Liver (tissue), 9 donors: Measurements from ENCODE around the gene TTC12. TPM values are rescaled to one million over a fixed set of nuclear protein-coding genes. Genes with fewer than 3 reads are reported as not detected.

Source experiments
- DNase-seq: peaks from one replicate; pipeline ENCODE4 v3.0.0-alpha.2; 2017; ENCODE audit warnings: low spot score
- H3K27ac ChIP-seq, 2 donors: one replicate each; pipeline ENCODE4 v1.7.0; 2013; ENCODE audit warnings: inconsistent platforms in 2 of 2, low read length in 2 of 2, control low read depth in 1 of 2, low read depth in 1 of 2, mild to moderate bottlenecking in 1 of 2
- H3K27me3 ChIP-seq, 4 donors: one replicate each; pipeline versions ENCODE4 v1.6.1 to v1.7.0; 2013; ENCODE audit warnings: low read length in 3 of 4, inconsistent platforms in 1 of 4, mild to moderate bottlenecking in 1 of 4, moderate library complexity in 1 of 4; ENCODE audit not compliant: control insufficient read depth in 4 of 4, insufficient read depth in 4 of 4
- H3K36me3 ChIP-seq, 4 donors: one replicate each; pipeline versions ENCODE4 v1.6.1 to v1.7.0; 2013; ENCODE audit warnings: low read length in 3 of 4, mild to moderate bottlenecking in 3 of 4, low read depth in 1 of 4, moderate library complexity in 1 of 4; ENCODE audit not compliant: control insufficient read depth in 4 of 4, insufficient read depth in 3 of 4
- H3K4me1 ChIP-seq, 4 donors: one replicate each; pipeline versions ENCODE4 v1.6.1 to v1.7.0; 2013; ENCODE audit warnings: low read length in 3 of 4, mild to moderate bottlenecking in 3 of 4, moderate library complexity in 1 of 4; ENCODE audit not compliant: control insufficient read depth in 4 of 4, insufficient read depth in 4 of 4
- H3K4me3 ChIP-seq, 3 donors: one replicate each; pipeline versions ENCODE4 v1.6.1 to v1.7.0; 2013; ENCODE audit warnings: low read length in 3 of 3, control low read depth in 1 of 3, low read depth in 1 of 3, mild to moderate bottlenecking in 1 of 3
- H3K9ac ChIP-seq, 2 donors: one replicate each; pipeline ENCODE4 v1.7.0; 2013; ENCODE audit warnings: low read length in 2 of 2, mild to moderate bottlenecking in 2 of 2, moderate library complexity in 2 of 2, control low read depth in 1 of 2, low read depth in 1 of 2
- H3K9me3 ChIP-seq, 4 donors: one replicate each; pipeline versions ENCODE4 v1.6.1 to v1.7.0; 2013; ENCODE audit warnings: low read length in 3 of 4; ENCODE audit not compliant: control insufficient read depth in 4 of 4
- ATF3 ChIP-seq: IDR thresholded peaks from 2 replicates; pipeline ENCODE4 v1.6.1; 2016; ENCODE audit warnings: antibody characterized with exemption
- EGR1 ChIP-seq, 2 donors: IDR thresholded peaks; 2 replicates each; pipeline ENCODE4 v1.6.1; 2016 to 2018; ENCODE audit warnings: antibody characterized with exemption in 2 of 2, low read depth in 2 of 2
- FOXA1 ChIP-seq: IDR thresholded peaks from 2 replicates; pipeline ENCODE4 v1.6.1; 2016; ENCODE audit warnings: antibody characterized with exemption
- FOXA2 ChIP-seq: IDR thresholded peaks from 2 replicates; pipeline ENCODE4 v1.6.1; 2016; ENCODE audit warnings: antibody characterized with exemption
- GABPA ChIP-seq, 2 donors: IDR thresholded peaks in 1 of 2; conservative IDR thresholded peaks in 1 of 2; 2 replicates each; pipeline ENCODE4 v1.6.1; 2016; ENCODE audit warnings: antibody characterized with exemption in 2 of 2, mild to moderate bottlenecking in 1 of 2, moderate library complexity in 1 of 2
- HNF4A ChIP-seq, 2 donors: conservative IDR thresholded peaks; 2 replicates each; pipeline ENCODE4 v1.6.1; 2016; ENCODE audit warnings: antibody characterized with exemption in 2 of 2, mild to moderate bottlenecking in 2 of 2
- HNF4G ChIP-seq: IDR thresholded peaks from 2 replicates; pipeline ENCODE4 v1.6.1; 2016; ENCODE audit warnings: antibody characterized with exemption
- JUND ChIP-seq, 2 donors: IDR thresholded peaks; 2 replicates each; pipeline ENCODE4 v1.6.1; 2016; ENCODE audit warnings: antibody characterized with exemption in 2 of 2
- NR2F2 ChIP-seq: IDR thresholded peaks from 2 replicates; pipeline ENCODE4 v1.6.1; 2016; ENCODE audit warnings: antibody characterized with exemption
- RAD21 ChIP-seq, 2 donors: IDR thresholded peaks; 2 replicates each; pipeline ENCODE4 v1.6.1; 2016; ENCODE audit warnings: antibody characterized with exemption in 2 of 2, mild to moderate bottlenecking in 2 of 2
- RXRA ChIP-seq, 2 donors: IDR thresholded peaks; 2 replicates each; pipeline ENCODE4 v1.6.1; 2017 to 2018; ENCODE audit warnings: antibody characterized with exemption in 2 of 2, mild to moderate bottlenecking in 1 of 2
- SP1 ChIP-seq: IDR thresholded peaks from 2 replicates; pipeline ENCODE4 v1.6.1; 2018; ENCODE audit warnings: antibody characterized with exemption, mild to moderate bottlenecking
- TAF1 ChIP-seq: conservative IDR thresholded peaks from 2 replicates; pipeline ENCODE4 v1.6.1; 2016; ENCODE audit warnings: antibody characterized with exemption, mild to moderate bottlenecking
- YY1 ChIP-seq: IDR thresholded peaks from 2 replicates; pipeline ENCODE4 v1.6.1; 2016; ENCODE audit warnings: antibody characterized with exemption, mild to moderate bottlenecking
- WGBS: extraction: QIAGEN DNeasy Blood & Tissue Kit; methylation state at CpG from one replicate; pipeline ENCODE4 v1.1.7; 2013; 5-methylcytosine and 5-hydroxymethylcytosine counted together
- polyA plus RNA-seq, 2 donors: library from polyadenylated mRNA; stranded (reverse) in 1 of 2; unstranded in 1 of 2; fragments of 200-250 nt in 1 of 2; fragments of >200 nt in 1 of 2; fragmentation: Nextera tagmentation in 1 of 2; extraction: Ambion mirVana in 1 of 2; gene quantifications; one replicate each; pipeline versions ENCODE4 v1.2.1 to v1.2.3, GENCODE V29; 2013 to 2015
- total RNA-seq, 2 donors: library from RNA; depleted of rRNA; stranded (reverse); fragments of >200 nt; gene quantifications; one replicate each; pipeline ENCODE4 v1.2.3, GENCODE V29; 2014
- TF ChIP-seq, protein P1 (sequence below): IDR thresholded peaks from 2 replicates; pipeline ENCODE4 v1.6.1; 2016; ENCODE audit warnings: antibody characterized with exemption, mild to moderate bottlenecking
- TF ChIP-seq, protein P2 (sequence below): IDR thresholded peaks from 2 replicates; pipeline ENCODE4 v1.6.1; 2016; ENCODE audit warnings: antibody characterized with exemption
- TF ChIP-seq, protein P3 (sequence below): IDR thresholded peaks from 2 replicates; pipeline ENCODE4 v1.6.1; 2016; ENCODE audit warnings: antibody characterized with exemption
- TF ChIP-seq, protein P4 (sequence below): fragments of 150-350 bp; IDR thresholded peaks from 2 replicates; pipeline ENCODE4 v1.5.1; 2017; ENCODE audit warnings: improper control_type of control experiment, low read depth, low read length; ENCODE audit not compliant: missing input control
- donor health status: healthy.
- donor health status: healthy.
- donor health status: healthy.
- donor health status: healthy.
- donor health status: healthy.

Gene TTC12
- total and polyA plus RNA-seq, 4 donors, result 2.8 to 9.0 (median 4.3) TPM

DNA sequence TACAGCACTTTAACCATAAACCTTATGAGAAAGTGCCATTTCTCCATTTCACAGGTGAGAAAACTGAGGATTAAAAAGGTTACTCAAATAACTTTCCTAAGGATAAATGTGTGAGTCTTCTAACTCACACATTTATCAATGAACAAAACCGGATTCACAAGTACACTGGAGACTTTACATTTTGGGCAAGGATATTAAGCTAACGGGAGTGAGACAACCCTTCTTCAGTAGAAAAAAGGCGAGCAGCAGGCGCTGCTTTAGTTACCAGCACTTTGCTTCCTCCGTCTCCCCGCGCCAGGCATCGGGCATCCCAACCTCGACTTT is 356 bp upstream of the TTC12 start:
- Histone ChIP-seq H3K9me3 (no peaks in the 10 kb centered on the region), H3K9ac (peak overlapping the region in 1 of 2 donors; percentile 52), H3K36me3 (peaks cover 0 to 3% (median 0%) of the 10 kb centered on the region in 4 donors), H3K27ac (peak overlapping the region in 1 of 2 donors; percentile 9), H3K4me1 (peaks cover 0 to 18% (median 12%) of the 10 kb centered on the region in 4 donors), H3K27me3 (no peaks in the 10 kb centered on the region), H3K4me3 (peak overlapping the region in 2 of 3 donors; percentile 27 to 70)
- WGBS, result 3% methylated on average over 9 of the region's 9 CpGs
- peak; percentile 58 for TF ChIP-seq HNF4G
- TF ChIP-seq, protein P1, sequence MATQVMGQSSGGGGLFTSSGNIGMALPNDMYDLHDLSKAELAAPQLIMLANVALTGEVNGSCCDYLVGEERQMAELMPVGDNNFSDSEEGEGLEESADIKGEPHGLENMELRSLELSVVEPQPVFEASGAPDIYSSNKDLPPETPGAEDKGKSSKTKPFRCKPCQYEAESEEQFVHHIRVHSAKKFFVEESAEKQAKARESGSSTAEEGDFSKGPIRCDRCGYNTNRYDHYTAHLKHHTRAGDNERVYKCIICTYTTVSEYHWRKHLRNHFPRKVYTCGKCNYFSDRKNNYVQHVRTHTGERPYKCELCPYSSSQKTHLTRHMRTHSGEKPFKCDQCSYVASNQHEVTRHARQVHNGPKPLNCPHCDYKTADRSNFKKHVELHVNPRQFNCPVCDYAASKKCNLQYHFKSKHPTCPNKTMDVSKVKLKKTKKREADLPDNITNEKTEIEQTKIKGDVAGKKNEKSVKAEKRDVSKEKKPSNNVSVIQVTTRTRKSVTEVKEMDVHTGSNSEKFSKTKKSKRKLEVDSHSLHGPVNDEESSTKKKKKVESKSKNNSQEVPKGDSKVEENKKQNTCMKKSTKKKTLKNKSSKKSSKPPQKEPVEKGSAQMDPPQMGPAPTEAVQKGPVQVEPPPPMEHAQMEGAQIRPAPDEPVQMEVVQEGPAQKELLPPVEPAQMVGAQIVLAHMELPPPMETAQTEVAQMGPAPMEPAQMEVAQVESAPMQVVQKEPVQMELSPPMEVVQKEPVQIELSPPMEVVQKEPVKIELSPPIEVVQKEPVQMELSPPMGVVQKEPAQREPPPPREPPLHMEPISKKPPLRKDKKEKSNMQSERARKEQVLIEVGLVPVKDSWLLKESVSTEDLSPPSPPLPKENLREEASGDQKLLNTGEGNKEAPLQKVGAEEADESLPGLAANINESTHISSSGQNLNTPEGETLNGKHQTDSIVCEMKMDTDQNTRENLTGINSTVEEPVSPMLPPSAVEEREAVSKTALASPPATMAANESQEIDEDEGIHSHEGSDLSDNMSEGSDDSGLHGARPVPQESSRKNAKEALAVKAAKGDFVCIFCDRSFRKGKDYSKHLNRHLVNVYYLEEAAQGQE, result peak; percentile 45
- no peak for TF ChIP-seq FOXA2
- no peak for TF ChIP-seq FOXA1
- no peak for DNase-seq

GRCh38 chr11:113315811-113316210 is 1.4 kb downstream of the TTC12 start:
- no peaks in the 10 kb centered on the region for H3K27me3 ChIP-seq
- H3K9me3 ChIP-seq, result no peaks in the 10 kb centered on the region
- peaks cover 0 to 18% (median 12%) of the 10 kb centered on the region in 4 donors for H3K4me1 ChIP-seq
- no peak overlapping the region for H3K27ac ChIP-seq
- no peak overlapping the region for H3K9ac ChIP-seq
- H3K36me3 ChIP-seq, result peaks cover 0 to 3% (median 1%) of the 10 kb centered on the region in 4 donors
- H3K4me3 ChIP-seq, result no peak overlapping the region
- DNase-seq, result no peak
- WGBS, result 49% methylated on average over 6 of the region's 6 CpGs
- TF ChIP-seq EGR1 (IDR thresholded peaks at IDR 0.05; ENCODE audit: low read depth in 2 of 2) (no peak), YY1 (no peak), NR2F2 (no peak), FOXA1 (no peak), GABPA (IDR thresholded peaks at IDR 0.05 in 1 of 2, conservative IDR thresholded peaks at IDR 0.05 in 1 of 2) (no peak), JUND (IDR thresholded peaks at IDR 0.05) (no peak), FOXA2 (no peak), RXRA (IDR thresholded peaks at IDR 0.05) (no peak), TAF1 (no peak), HNF4A (conservative IDR thresholded peaks at IDR 0.05) (no peak), RAD21 (IDR thresholded peaks at IDR 0.05) (no peak), SP1 (no peak), HNF4G (no peak), ATF3 (no peak)
- TF ChIP-seq, protein P2, sequence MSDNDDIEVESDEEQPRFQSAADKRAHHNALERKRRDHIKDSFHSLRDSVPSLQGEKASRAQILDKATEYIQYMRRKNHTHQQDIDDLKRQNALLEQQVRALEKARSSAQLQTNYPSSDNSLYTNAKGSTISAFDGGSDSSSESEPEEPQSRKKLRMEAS, result no peak
- TF ChIP-seq, protein P1, result no peak
- TF ChIP-seq, protein P3, sequence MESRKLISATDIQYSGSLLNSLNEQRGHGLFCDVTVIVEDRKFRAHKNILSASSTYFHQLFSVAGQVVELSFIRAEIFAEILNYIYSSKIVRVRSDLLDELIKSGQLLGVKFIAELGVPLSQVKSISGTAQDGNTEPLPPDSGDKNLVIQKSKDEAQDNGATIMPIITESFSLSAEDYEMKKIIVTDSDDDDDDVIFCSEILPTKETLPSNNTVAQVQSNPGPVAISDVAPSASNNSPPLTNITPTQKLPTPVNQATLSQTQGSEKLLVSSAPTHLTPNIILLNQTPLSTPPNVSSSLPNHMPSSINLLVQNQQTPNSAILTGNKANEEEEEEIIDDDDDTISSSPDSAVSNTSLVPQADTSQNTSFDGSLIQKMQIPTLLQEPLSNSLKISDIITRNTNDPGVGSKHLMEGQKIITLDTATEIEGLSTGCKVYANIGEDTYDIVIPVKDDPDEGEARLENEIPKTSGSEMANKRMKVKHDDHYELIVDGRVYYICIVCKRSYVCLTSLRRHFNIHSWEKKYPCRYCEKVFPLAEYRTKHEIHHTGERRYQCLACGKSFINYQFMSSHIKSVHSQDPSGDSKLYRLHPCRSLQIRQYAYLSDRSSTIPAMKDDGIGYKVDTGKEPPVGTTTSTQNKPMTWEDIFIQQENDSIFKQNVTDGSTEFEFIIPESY, result no peak
- TF ChIP-seq, protein P4, sequence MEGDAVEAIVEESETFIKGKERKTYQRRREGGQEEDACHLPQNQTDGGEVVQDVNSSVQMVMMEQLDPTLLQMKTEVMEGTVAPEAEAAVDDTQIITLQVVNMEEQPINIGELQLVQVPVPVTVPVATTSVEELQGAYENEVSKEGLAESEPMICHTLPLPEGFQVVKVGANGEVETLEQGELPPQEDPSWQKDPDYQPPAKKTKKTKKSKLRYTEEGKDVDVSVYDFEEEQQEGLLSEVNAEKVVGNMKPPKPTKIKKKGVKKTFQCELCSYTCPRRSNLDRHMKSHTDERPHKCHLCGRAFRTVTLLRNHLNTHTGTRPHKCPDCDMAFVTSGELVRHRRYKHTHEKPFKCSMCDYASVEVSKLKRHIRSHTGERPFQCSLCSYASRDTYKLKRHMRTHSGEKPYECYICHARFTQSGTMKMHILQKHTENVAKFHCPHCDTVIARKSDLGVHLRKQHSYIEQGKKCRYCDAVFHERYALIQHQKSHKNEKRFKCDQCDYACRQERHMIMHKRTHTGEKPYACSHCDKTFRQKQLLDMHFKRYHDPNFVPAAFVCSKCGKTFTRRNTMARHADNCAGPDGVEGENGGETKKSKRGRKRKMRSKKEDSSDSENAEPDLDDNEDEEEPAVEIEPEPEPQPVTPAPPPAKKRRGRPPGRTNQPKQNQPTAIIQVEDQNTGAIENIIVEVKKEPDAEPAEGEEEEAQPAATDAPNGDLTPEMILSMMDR, result no peak
